Hepatocyte (in vitro differentiated cells): Measurements from ENCODE around the gene HNRNPD. TPM values are rescaled to one million over a fixed set of nuclear protein-coding genes. Genes with fewer than 3 reads are reported as not detected.

ENCODE experiments used
- DNase-seq: peaks from one replicate; pipeline ENCODE4 v3.0.0-alpha.2; 2016; ENCODE audit warnings: low spot score
- H2AFZ ChIP-seq: fragments of 200-600 bp; sonication (generic); 2 replicates; pipeline ENCODE4 v1.6.0; 2016; ENCODE audit warnings: antibody characterized with exemption, mild to moderate bottlenecking
- H3K27ac ChIP-seq: fragments of 200-600 bp; sonication (generic); 2 replicates; pipeline ENCODE4 v1.5.1; 2016; ENCODE audit warnings: mild to moderate bottlenecking
- H3K27me3 ChIP-seq: fragments of 200-600 bp; sonication (generic); 2 replicates; pipeline ENCODE4 v1.6.1; 2016
- H3K36me3 ChIP-seq: fragments of 200-600 bp; sonication (generic); replicated peaks from 2 replicates; pipeline ENCODE4 v1.5.1; 2016; ENCODE audit warnings: low read depth; ENCODE audit not compliant: insufficient read depth
- H3K4me1 ChIP-seq: fragments of 200-600 bp; sonication (generic); 2 replicates; pipeline ENCODE4 v1.5.1; 2016; ENCODE audit warnings: mild to moderate bottlenecking, moderate library complexity; ENCODE audit not compliant: insufficient read depth
- H3K4me2 ChIP-seq: fragments of 200-600 bp; sonication (generic); 2 replicates; pipeline ENCODE4 v1.6.0; 2016
- H3K4me3 ChIP-seq: fragments of 200-600 bp; sonication (generic); 2 replicates; pipeline ENCODE4 v1.5.1; 2016; ENCODE audit warnings: mild to moderate bottlenecking
- H3K79me2 ChIP-seq: fragments of 200-600 bp; sonication (generic); 2 replicates; pipeline ENCODE4 v1.6.0; 2017; ENCODE audit warnings: mild to moderate bottlenecking
- H3K9me2 ChIP-seq: fragments of 200-600 bp; sonication (generic); replicated peaks from 2 replicates; pipeline ENCODE4 v1.6.0; 2017; ENCODE audit warnings: mild to moderate bottlenecking; ENCODE audit not compliant: insufficient read depth
- H3K9me3 ChIP-seq: fragments of 200-600 bp; sonication (generic); 2 replicates; pipeline ENCODE4 v1.5.1; 2016; ENCODE audit warnings: low read depth, mild to moderate bottlenecking
- H4K20me1 ChIP-seq: fragments of 200-600 bp; sonication (generic); 2 replicates; pipeline ENCODE4 v1.6.0; 2016; ENCODE audit warnings: mild to moderate bottlenecking; ENCODE audit not compliant: insufficient read depth, poor library complexity, severe bottlenecking
- EZH2 ChIP-seq: fragments of 200-600 bp; sonication (generic); IDR thresholded peaks from 2 replicates; pipeline ENCODE4 v1.6.1; 2016; ENCODE audit warnings: antibody characterized with exemption, mild to moderate bottlenecking, borderline replicate concordance
- EZH2phosphoT487 ChIP-seq: fragments of 200-600 bp; sonication (generic); IDR thresholded peaks from one replicate; pipeline ENCODE4 v1.6.1; 2018; ENCODE audit warnings: antibody characterized with exemption, mild to moderate bottlenecking, low read depth, moderate library complexity; ENCODE audit not compliant: unreplicated experiment, severe bottlenecking
- WGBS: methylation state at CpG from one replicate; pipeline ENCODE4 v1.1.6; 2016; ENCODE audit warnings: low lambda C conversion rate; ENCODE audit errors: missing lambda C conversion rate; 5-methylcytosine and 5-hydroxymethylcytosine counted together
- polyA plus RNA-seq: library from polyadenylated mRNA; unstranded; fragments of >200 nt; fragmentation: Nextera tagmentation; extraction: Ambion mirVana; gene quantifications from 2 replicates; pipeline ENCODE4 v1.2.1, GENCODE V29; 2016
- total RNA-seq: library from RNA; depleted of rRNA; stranded (reverse); fragments of >200 nt; gene quantifications from 2 replicates; pipeline ENCODE4 v1.2.3, GENCODE V29; 2014
- TF ChIP-seq, protein P1 (sequence below): fragments of 200-600 bp; sonication (generic); IDR thresholded peaks from 2 replicates; pipeline ENCODE4 v1.5.1; 2016; ENCODE audit warnings: antibody characterized with exemption, mild to moderate bottlenecking; ENCODE audit not compliant: poor library complexity

Gene HNRNPD
- total and polyA plus RNA-seq, 2 experiments from 2014 or later, result 54.0 to 231 TPM

DNA sequence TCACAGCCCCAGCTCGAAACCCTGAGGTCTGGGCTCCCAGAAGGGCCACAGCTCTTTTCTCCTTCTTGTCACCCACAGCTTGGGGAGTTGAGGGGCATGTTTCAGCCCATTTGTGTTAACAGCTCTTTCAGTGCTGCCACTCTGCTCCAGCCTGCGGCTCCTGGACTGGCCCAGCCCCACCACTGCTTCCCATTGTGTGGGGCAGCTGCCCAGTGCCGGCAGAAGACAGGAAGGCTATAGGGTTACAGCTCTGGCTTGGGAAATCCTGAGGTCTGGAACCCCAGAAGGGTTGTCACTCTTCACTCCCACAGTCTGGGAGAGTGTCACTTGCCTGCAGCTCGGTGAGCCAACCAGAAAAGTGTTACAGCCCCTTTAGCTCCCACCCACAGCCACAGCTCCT, 7.0 kb upstream of the HNRNPD start:
- H3K27me3 ChIP-seq, result no peaks in the 10 kb centered on the region
- H3K9me3 ChIP-seq, result no peaks in the 10 kb centered on the region
- H3K4me1 ChIP-seq, result no peaks in the 10 kb centered on the region
- no peaks in the 10 kb centered on the region for H3K9me2 ChIP-seq
- H3K4me3 ChIP-seq, result no peak overlapping the region
- no peak overlapping the region for H3K4me2 ChIP-seq
- peaks cover 16% of the 10 kb centered on the region for H3K79me2 ChIP-seq
- no peak overlapping the region for H2AFZ ChIP-seq
- no peak for DNase-seq
- no peak overlapping the region for H3K27ac ChIP-seq
- TF ChIP-seq, protein P1, sequence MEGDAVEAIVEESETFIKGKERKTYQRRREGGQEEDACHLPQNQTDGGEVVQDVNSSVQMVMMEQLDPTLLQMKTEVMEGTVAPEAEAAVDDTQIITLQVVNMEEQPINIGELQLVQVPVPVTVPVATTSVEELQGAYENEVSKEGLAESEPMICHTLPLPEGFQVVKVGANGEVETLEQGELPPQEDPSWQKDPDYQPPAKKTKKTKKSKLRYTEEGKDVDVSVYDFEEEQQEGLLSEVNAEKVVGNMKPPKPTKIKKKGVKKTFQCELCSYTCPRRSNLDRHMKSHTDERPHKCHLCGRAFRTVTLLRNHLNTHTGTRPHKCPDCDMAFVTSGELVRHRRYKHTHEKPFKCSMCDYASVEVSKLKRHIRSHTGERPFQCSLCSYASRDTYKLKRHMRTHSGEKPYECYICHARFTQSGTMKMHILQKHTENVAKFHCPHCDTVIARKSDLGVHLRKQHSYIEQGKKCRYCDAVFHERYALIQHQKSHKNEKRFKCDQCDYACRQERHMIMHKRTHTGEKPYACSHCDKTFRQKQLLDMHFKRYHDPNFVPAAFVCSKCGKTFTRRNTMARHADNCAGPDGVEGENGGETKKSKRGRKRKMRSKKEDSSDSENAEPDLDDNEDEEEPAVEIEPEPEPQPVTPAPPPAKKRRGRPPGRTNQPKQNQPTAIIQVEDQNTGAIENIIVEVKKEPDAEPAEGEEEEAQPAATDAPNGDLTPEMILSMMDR, result no peak
- no peak for TF ChIP-seq EZH2phosphoT487
- TF ChIP-seq EZH2, result no peak
- H3K36me3 ChIP-seq, result no peaks in the 10 kb centered on the region
- WGBS, result 90% methylated on average over 4 of the region's 4 CpGs
- H4K20me1 ChIP-seq, result peaks cover 4% of the 10 kb centered on the region

DNA sequence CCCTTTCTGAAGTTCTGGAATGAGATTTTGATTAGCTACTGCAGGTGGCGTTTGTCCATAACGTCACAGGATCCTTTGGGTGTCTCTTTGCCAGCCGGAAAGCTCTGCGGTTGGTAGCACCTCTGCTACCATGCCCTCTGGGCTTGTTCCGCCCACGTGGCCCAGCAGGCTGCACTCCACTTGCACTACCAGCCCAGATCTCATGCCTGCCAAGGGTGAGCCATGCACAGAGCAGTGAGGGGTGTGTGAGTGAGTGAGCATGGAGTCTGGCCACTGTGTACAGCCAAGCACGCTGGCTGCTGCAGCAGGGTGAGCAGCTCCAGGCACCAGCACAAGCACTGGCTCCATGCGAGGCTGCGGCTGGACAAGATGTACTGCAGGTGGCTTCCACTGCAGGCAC, 6.6 kb upstream of the HNRNPD start:
- no peak overlapping the region for H2AFZ ChIP-seq
- peaks cover 4% of the 10 kb centered on the region for H4K20me1 ChIP-seq
- no peaks in the 10 kb centered on the region for H3K9me2 ChIP-seq
- H3K79me2 ChIP-seq, result peaks cover 21% of the 10 kb centered on the region
- 82% methylated on average over 9 of the region's 9 CpGs for WGBS
- H3K9me3 ChIP-seq, result no peaks in the 10 kb centered on the region
- H3K27me3 ChIP-seq, result no peaks in the 10 kb centered on the region
- no peaks in the 10 kb centered on the region for H3K4me1 ChIP-seq
- DNase-seq, result no peak
- no peak overlapping the region for H3K4me2 ChIP-seq
- no peaks in the 10 kb centered on the region for H3K36me3 ChIP-seq
- TF ChIP-seq EZH2 (no peak), EZH2phosphoT487 (no peak)
- TF ChIP-seq, protein P1, result no peak
- H3K4me3 ChIP-seq, result no peak overlapping the region
- no peak overlapping the region for H3K27ac ChIP-seq

DNA sequence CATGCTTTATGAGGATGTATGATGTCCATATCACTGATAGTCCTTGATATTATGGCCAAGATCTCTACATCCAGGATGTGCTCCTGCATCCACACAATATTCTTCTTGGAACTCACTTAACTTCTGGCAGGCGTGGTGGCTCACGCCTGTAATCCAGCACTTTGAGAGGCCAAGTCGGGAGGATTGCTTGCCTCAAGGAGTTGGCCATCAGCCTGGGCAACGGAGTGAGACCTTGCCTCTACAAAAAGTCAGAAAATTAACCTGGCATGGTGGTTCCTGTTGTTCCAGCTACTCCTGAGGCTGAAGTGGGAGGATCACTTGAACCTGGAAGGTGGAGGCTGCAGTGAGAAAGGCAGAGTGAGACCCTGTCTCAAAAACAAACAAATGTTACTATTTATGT, 2.3 kb upstream of the HNRNPD start:
- TF ChIP-seq EZH2 (no peak), EZH2phosphoT487 (no peak)
- TF ChIP-seq, protein P1, result no peak
- Histone ChIP-seq H3K4me2 (peak overlapping the region; percentile 81), H3K79me2 (peaks cover 52% of the 10 kb centered on the region), H3K4me1 (no peaks in the 10 kb centered on the region), H3K27me3 (no peaks in the 10 kb centered on the region), H3K36me3 (no peaks in the 10 kb centered on the region), H3K4me3 (no peak overlapping the region), H3K9me3 (no peaks in the 10 kb centered on the region), H3K27ac (no peak overlapping the region), H4K20me1 (peaks cover 23% of the 10 kb centered on the region), H2AFZ (no peak overlapping the region), H3K9me2 (no peaks in the 10 kb centered on the region)
- WGBS, result 91% methylated on average over 4 of the region's 4 CpGs
- DNase-seq, result no peak

DNA sequence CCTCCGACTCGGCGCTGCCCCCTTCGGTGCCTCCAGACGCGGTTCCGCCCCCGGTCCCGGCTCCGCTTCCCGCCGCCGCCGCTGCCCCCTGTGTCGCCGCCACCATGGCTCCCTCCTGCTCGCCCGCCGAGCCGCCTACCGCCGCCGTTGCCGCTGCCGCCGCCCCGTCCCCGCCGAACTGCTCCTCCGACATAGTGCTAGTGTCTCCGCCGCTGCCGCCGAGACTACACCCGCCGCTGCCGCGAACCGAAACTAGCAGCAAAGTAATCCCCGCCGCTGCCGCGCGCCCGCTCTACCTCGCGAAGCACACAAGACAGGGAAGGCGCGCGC, 340 bp downstream of the HNRNPD start:
- Histone ChIP-seq H3K4me3 (peak overlapping the region; percentile 96), H3K9me2 (no peaks in the 10 kb centered on the region), H3K36me3 (no peaks in the 10 kb centered on the region), H3K79me2 (peaks cover 78% of the 10 kb centered on the region), H2AFZ (peak overlapping the region; percentile 61), H3K4me1 (peaks cover 20% of the 10 kb centered on the region), H3K4me2 (peak overlapping the region; percentile 94), H3K27ac (peak overlapping the region; percentile 99), H4K20me1 (peaks cover 50% of the 10 kb centered on the region), H3K9me3 (no peaks in the 10 kb centered on the region), H3K27me3 (no peaks in the 10 kb centered on the region)
- no peak for DNase-seq
- WGBS, result 1% methylated on average over 31 of the region's 50 CpGs
- no peak for TF ChIP-seq EZH2
- TF ChIP-seq EZH2phosphoT487, result no peak
- TF ChIP-seq, protein P1, result no peak
